ENCODE measurements around the gene FRRS1.

The FRRS1 gene

DNA sequence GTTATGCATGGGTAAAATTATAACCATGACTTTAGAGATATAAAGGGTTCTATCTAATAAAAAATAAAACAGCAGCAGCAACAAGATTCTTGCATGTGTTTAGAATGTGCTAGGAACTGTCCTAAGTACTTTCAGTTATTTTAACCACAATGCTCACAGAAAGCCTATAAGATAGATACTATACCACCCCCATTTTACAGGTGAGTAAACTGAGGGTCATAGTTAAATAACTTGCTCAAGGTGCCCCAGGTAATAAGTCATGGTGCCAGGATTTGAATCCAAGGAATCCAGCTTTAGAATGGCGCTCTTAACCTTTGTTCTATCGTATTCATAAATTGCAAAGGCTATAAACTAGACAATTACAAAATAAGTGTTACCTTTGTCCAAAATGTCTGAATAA, 53.4 kb downstream of the FRRS1 start:
- WGBS, 2 experiments, result 88 to 91% methylated on average over 1 to 2 of the region's 2 CpGs
- Histone ChIP-seq H3K9me3 (ENCODE audit: control insufficient read depth, low read length) (no peaks in the 10 kb centered on the region), H3K36me3 (ENCODE audit: control insufficient read depth, insufficient read depth, low read length) (no peaks in the 10 kb centered on the region), H3K4me1 (ENCODE audit: control insufficient read depth, insufficient read depth, low read length) (no peaks in the 10 kb centered on the region), H3K4me3 (ENCODE audit: insufficient read depth, low read depth, low read length) (no peak overlapping the region), H3K27ac (ENCODE audit: insufficient read depth, low read depth, low read length, poor library complexity, severe bottlenecking) (no peak overlapping the region), H3K27me3 (ENCODE audit: control insufficient read depth, insufficient read depth, low read length, poor library complexity, severe bottlenecking) (no peaks in the 10 kb centered on the region)

DNA sequence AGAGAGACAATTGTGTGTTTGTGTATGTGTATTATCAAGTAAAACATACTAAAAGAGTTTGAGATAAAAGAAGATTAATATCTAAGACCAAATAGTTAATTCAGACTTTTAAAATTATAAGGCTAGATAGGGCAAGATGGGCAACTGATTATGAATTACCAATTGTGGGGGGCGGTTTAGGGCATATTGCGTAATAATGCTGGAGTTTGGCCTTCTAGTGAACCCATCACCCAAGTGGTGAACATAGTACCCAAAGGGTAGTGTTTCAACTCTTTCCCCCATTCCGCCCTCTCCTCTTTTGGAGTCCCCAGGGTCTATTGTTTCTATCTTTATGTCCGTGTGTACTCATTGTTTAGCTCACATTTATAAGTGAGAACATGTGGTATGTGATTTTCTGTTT, 55.4 kb downstream of the FRRS1 start:
- H3K27ac ChIP-seq (ENCODE audit: insufficient read depth, low read depth, low read length, poor library complexity, severe bottlenecking), result no peak overlapping the region
- no peaks in the 10 kb centered on the region for H3K36me3 ChIP-seq (ENCODE audit: control insufficient read depth, insufficient read depth, low read length)
- H3K4me1 ChIP-seq (ENCODE audit: control insufficient read depth, insufficient read depth, low read length), result no peaks in the 10 kb centered on the region
- H3K9me3 ChIP-seq (ENCODE audit: control insufficient read depth, low read length), result no peaks in the 10 kb centered on the region
- no peaks in the 10 kb centered on the region for H3K27me3 ChIP-seq (ENCODE audit: control insufficient read depth, insufficient read depth, low read length, poor library complexity, severe bottlenecking)
- H3K4me3 ChIP-seq (ENCODE audit: insufficient read depth, low read depth, low read length), result no peak overlapping the region
- 93 to 98% methylated on average over 3 to 4 of the region's 4 CpGs for WGBS, 2 experiments

DNA sequence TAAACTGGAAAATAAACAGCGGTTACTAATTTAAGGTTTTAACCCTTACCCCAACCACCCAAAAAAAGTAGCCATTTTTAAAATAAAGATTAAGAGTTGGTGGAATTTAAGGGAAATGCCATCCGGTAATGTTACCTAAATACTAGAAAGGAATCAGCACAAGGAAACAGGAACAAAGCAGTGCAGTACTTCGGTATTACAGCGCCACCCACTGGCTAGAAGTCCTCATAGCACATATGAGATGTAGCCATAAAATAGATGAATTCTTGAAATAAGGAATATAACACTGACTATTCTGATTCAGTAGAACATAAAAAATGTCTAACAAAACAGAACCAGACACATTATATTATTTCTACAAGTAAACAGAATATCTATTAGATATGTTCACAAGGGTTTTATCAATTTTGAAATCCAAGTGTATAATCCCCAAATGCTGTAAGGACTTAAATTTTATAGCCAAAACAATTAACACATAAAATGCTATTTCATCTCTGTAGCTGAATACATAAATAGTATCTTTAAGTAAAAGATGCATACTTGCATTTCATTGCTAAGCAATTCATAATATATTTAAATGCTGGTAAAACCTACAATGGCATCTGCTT, 58.8 kb downstream of the FRRS1 start:
- Histone ChIP-seq H3K27me3 (ENCODE audit: control insufficient read depth, insufficient read depth, low read length, poor library complexity, severe bottlenecking) (no peaks in the 10 kb centered on the region), H3K9me3 (ENCODE audit: control insufficient read depth, low read length) (no peaks in the 10 kb centered on the region), H3K27ac (ENCODE audit: insufficient read depth, low read depth, low read length, poor library complexity, severe bottlenecking) (no peak overlapping the region), H3K4me3 (ENCODE audit: insufficient read depth, low read depth, low read length) (no peak overlapping the region), H3K36me3 (ENCODE audit: control insufficient read depth, insufficient read depth, low read length) (no peaks in the 10 kb centered on the region), H3K4me1 (ENCODE audit: control insufficient read depth, insufficient read depth, low read length) (no peaks in the 10 kb centered on the region)
- WGBS, 2 experiments, result 20 to 31% methylated on average over 3 of the region's 4 CpGs

DNA sequence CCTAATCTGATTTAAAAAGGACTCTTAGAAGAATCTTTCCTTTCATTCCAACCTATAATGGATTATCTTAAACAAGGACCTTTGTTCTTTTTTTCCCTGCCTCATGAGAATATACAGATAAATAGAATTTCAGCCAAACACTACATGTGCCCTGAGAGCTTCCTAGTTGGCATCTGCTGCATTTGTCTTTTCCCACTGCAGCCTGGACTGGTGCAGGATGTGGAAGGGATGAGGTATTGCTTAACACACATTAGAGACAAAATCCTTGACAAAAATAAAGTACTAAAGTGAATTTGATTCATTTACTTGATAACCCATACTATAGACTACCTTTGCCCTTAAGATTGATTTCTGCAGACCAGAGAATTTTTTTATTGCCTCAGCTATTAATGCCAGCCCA, 61.0 kb downstream of the FRRS1 start:
- no peaks in the 10 kb centered on the region for H3K27me3 ChIP-seq (ENCODE audit: control insufficient read depth, insufficient read depth, low read length, poor library complexity, severe bottlenecking)
- no peaks in the 10 kb centered on the region for H3K36me3 ChIP-seq (ENCODE audit: control insufficient read depth, insufficient read depth, low read length)
- no peaks in the 10 kb centered on the region for H3K4me1 ChIP-seq (ENCODE audit: control insufficient read depth, insufficient read depth, low read length)
- H3K4me3 ChIP-seq (ENCODE audit: insufficient read depth, low read depth, low read length), result no peak overlapping the region
- no peak overlapping the region for H3K27ac ChIP-seq (ENCODE audit: insufficient read depth, low read depth, low read length, poor library complexity, severe bottlenecking)
- H3K9me3 ChIP-seq (ENCODE audit: control insufficient read depth, low read length), result no peaks in the 10 kb centered on the region

DNA sequence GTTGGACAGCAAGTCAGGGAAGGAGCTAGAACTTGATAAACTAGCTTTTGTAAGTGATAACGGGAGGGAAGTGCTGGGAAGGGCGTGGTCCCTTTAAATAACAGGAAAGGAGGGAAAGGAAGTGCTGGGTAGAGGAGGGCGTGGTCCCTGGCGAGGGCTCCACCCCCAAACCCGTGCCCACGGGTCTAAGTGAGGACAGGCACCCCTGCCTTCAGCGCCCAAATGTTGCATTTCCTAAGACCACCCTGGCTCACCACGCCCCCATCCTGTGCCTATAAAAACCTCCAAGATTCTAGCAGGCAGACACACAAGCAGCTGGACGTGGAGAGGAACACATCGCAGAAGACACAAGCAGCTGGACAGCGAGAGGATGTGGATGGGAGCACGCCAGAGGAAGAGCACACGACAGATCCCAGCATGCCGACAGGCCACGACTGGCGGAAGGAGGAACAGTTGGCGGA, 62.0 kb downstream of the FRRS1 start:
- Histone ChIP-seq H3K36me3 (ENCODE audit: control insufficient read depth, insufficient read depth, low read length) (no peaks in the 10 kb centered on the region), H3K27me3 (ENCODE audit: control insufficient read depth, insufficient read depth, low read length, poor library complexity, severe bottlenecking) (no peaks in the 10 kb centered on the region), H3K4me1 (ENCODE audit: control insufficient read depth, insufficient read depth, low read length) (no peaks in the 10 kb centered on the region), H3K4me3 (ENCODE audit: insufficient read depth, low read depth, low read length) (no peak overlapping the region), H3K27ac (ENCODE audit: insufficient read depth, low read depth, low read length, poor library complexity, severe bottlenecking) (no peak overlapping the region), H3K9me3 (ENCODE audit: control insufficient read depth, low read length) (no peaks in the 10 kb centered on the region)
- WGBS, 2 experiments, result 89 to 90% methylated on average over 17 of the region's 17 CpGs

DNA sequence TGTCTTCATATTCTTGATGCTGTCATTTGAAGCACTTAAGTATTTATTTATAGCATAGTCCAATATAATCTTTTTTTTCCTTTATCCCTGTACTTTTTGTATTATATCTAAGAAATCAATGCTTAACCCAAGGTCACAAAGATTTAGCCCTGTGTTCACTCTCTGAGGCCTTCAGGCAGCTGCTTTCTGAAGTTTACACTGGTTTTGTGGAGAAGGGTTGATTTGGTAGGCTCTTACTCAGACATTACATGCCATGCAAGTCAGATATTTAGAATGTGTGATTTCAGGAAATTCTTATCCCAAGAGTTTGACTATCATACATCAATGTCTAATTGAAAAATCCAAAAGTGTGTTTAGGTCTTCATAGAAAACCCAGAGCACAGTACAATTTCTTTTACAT, 64.2 kb downstream of the FRRS1 start:
- Histone ChIP-seq H3K27me3 (ENCODE audit: control insufficient read depth, insufficient read depth, low read length, poor library complexity, severe bottlenecking) (no peaks in the 10 kb centered on the region), H3K4me1 (ENCODE audit: control insufficient read depth, insufficient read depth, low read length) (no peaks in the 10 kb centered on the region), H3K36me3 (ENCODE audit: control insufficient read depth, insufficient read depth, low read length) (no peaks in the 10 kb centered on the region), H3K27ac (ENCODE audit: insufficient read depth, low read depth, low read length, poor library complexity, severe bottlenecking) (no peak overlapping the region), H3K9me3 (ENCODE audit: control insufficient read depth, low read length) (no peaks in the 10 kb centered on the region), H3K4me3 (ENCODE audit: insufficient read depth, low read depth, low read length) (no peak overlapping the region)

DNA sequence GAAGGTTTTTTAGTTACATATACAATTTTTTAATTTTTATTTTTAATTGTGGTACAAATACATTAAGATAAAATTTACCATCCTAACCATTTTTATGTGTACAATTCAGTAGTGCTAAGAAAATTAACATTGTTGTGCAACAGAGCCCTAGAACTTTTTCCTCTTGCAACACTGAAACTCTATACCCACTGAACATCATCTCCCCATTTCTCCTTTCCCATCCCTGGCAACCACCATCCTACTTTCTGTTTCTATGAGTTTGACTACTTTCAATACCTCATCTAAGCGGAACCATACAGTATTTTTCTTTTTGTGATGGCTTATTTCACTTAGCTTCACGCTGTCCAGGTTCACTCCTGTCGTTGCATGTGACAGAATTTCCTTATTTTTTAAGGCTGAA, 66.4 kb downstream of the FRRS1 start:
- no peaks in the 10 kb centered on the region for H3K9me3 ChIP-seq (ENCODE audit: control insufficient read depth, low read length)
- H3K4me1 ChIP-seq (ENCODE audit: control insufficient read depth, insufficient read depth, low read length), result no peaks in the 10 kb centered on the region
- no peaks in the 10 kb centered on the region for H3K27me3 ChIP-seq (ENCODE audit: control insufficient read depth, insufficient read depth, low read length, poor library complexity, severe bottlenecking)
- no peaks in the 10 kb centered on the region for H3K36me3 ChIP-seq (ENCODE audit: control insufficient read depth, insufficient read depth, low read length)
- H3K27ac ChIP-seq (ENCODE audit: insufficient read depth, low read depth, low read length, poor library complexity, severe bottlenecking), result no peak overlapping the region
- no peak overlapping the region for H3K4me3 ChIP-seq (ENCODE audit: insufficient read depth, low read depth, low read length)
- 91 to 98% methylated on average over 3 of the region's 3 CpGs for WGBS, 2 experiments

DNA sequence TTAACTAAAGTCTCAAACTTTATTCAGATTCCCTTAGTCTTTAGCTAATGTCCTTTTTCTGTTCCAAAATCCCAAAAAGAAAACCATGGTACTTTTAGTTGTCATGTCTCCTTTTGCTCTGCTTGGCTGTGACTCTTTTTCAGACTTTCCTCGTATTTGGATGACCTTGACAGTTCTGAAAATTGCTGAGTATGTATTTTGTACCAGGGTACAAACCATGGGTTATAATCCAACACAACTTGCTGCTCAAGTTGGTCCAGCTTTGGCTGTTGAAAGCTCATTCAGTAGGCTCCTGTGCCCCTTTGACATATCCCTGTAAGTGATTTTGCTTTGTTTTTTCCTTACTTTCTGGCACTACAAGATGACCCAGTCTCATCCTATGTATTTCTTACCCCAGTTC, 68.9 kb downstream of the FRRS1 start:
- Histone ChIP-seq H3K27ac (ENCODE audit: insufficient read depth, low read depth, low read length, poor library complexity, severe bottlenecking) (no peak overlapping the region), H3K27me3 (ENCODE audit: control insufficient read depth, insufficient read depth, low read length, poor library complexity, severe bottlenecking) (no peaks in the 10 kb centered on the region), H3K9me3 (ENCODE audit: control insufficient read depth, low read length) (no peaks in the 10 kb centered on the region), H3K4me1 (ENCODE audit: control insufficient read depth, insufficient read depth, low read length) (no peaks in the 10 kb centered on the region), H3K36me3 (ENCODE audit: control insufficient read depth, insufficient read depth, low read length) (no peaks in the 10 kb centered on the region), H3K4me3 (ENCODE audit: insufficient read depth, low read depth, low read length) (no peak overlapping the region)
- 92 to 93% methylated on average over 1 of the region's 1 CpG for WGBS, 2 experiments

DNA sequence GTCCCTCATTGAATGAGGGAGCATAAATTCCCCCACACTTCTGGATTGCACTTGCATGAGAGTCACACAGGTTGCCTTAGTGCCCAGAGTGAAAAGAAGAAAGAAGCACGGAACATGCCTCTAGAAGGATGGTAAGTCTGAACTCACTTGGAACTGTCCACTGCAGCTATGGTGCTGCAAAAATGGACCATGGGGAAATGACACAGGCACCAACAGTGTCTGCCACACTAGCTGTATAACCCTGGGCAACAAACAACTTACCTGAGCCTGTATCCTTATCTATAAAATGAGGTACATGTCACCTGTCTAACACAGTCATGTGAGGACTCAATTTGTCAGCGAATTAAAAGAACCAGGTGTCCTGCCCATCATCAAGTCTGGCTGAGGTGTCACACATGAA, 69.8 kb downstream of the FRRS1 start:
- H3K36me3 ChIP-seq (ENCODE audit: control insufficient read depth, insufficient read depth, low read length), result no peaks in the 10 kb centered on the region
- H3K9me3 ChIP-seq (ENCODE audit: control insufficient read depth, low read length), result no peaks in the 10 kb centered on the region
- H3K4me3 ChIP-seq (ENCODE audit: insufficient read depth, low read depth, low read length), result no peak overlapping the region
- H3K27ac ChIP-seq (ENCODE audit: insufficient read depth, low read depth, low read length, poor library complexity, severe bottlenecking), result no peak overlapping the region
- WGBS, 2 experiments, result 85 to 97% methylated on average over 2 of the region's 2 CpGs
- H3K27me3 ChIP-seq (ENCODE audit: control insufficient read depth, insufficient read depth, low read length, poor library complexity, severe bottlenecking), result no peaks in the 10 kb centered on the region
- H3K4me1 ChIP-seq (ENCODE audit: control insufficient read depth, insufficient read depth, low read length), result no peaks in the 10 kb centered on the region

DNA sequence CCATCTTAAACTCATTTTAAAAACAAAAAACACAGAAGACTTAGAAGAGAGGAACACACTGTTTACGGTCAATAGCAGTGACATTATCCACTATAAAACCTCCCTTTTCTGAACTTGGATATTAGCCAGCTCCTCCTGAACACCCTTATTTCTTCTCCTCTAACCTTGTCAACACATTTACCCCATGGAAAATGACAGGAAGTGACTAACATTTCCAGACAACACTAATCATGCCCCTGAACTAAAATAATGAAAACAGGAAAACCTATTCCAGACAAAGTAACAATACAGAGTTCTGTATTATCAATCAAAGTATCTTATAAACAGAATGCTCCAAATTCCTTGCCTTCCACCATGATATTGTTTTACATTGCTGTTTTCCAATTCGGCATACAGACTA, 75.3 kb downstream of the FRRS1 start:
- no peaks in the 10 kb centered on the region for H3K36me3 ChIP-seq (ENCODE audit: control insufficient read depth, insufficient read depth, low read length)
- no peaks in the 10 kb centered on the region for H3K9me3 ChIP-seq (ENCODE audit: control insufficient read depth, low read length)
- H3K4me1 ChIP-seq (ENCODE audit: control insufficient read depth, insufficient read depth, low read length), result no peaks in the 10 kb centered on the region
- WGBS, 2 experiments, result 88 to 95% methylated on average over 1 of the region's 2 CpGs
- H3K27me3 ChIP-seq (ENCODE audit: control insufficient read depth, insufficient read depth, low read length, poor library complexity, severe bottlenecking), result no peaks in the 10 kb centered on the region
- no peak overlapping the region for H3K27ac ChIP-seq (ENCODE audit: insufficient read depth, low read depth, low read length, poor library complexity, severe bottlenecking)
- H3K4me3 ChIP-seq (ENCODE audit: insufficient read depth, low read depth, low read length), result no peak overlapping the region
